Measurements from ENCODE around the gene MOBP.

The MOBP gene

GRCh38 chr3:39494781-39495180 is 27.3 kb downstream of the MOBP start:
- Histone ChIP-seq H3K27ac (ENCODE audit: low read depth, low read length) (no peak overlapping the region), H2AFZ (ENCODE audit: low read length, unreplicated experiment) (no peak overlapping the region), H3K79me2 (ENCODE audit: control insufficient read depth, insufficient read depth, low read length, unreplicated experiment) (no peaks in the 10 kb centered on the region), H3K4me1 (ENCODE audit: control insufficient read depth, insufficient read depth, low read length, unreplicated experiment) (no peaks in the 10 kb centered on the region), H3K4me3 (ENCODE audit: low read depth, low read length) (no peak overlapping the region), H3K36me3 (ENCODE audit: insufficient read depth, low read length) (no peaks in the 10 kb centered on the region), H3K27me3 (ENCODE audit: insufficient read depth, low read length) (peaks cover 52% of the 10 kb centered on the region)

GRCh38 chr3:39497753-39498152 is 30.3 kb downstream of the MOBP start:
- Histone ChIP-seq H3K27ac (ENCODE audit: low read depth, low read length) (no peak overlapping the region), H2AFZ (ENCODE audit: low read length, unreplicated experiment) (peak overlapping the region; percentile 58), H3K36me3 (ENCODE audit: insufficient read depth, low read length) (no peaks in the 10 kb centered on the region), H3K79me2 (ENCODE audit: control insufficient read depth, insufficient read depth, low read length, unreplicated experiment) (no peaks in the 10 kb centered on the region), H3K4me3 (ENCODE audit: low read depth, low read length) (peak overlapping the region; percentile 66; the same call in 1 of the 2 replicates), H3K27me3 (ENCODE audit: insufficient read depth, low read length) (peaks cover 57% of the 10 kb centered on the region), H3K4me1 (ENCODE audit: control insufficient read depth, insufficient read depth, low read length, unreplicated experiment) (no peaks in the 10 kb centered on the region)

- Histone ChIP-seq H3K4me3 (ENCODE audit: low read depth, low read length) (no peak overlapping the region), H3K27me3 (ENCODE audit: insufficient read depth, low read length) (peaks cover 50% of the 10 kb centered on the region), H2AFZ (ENCODE audit: low read length, unreplicated experiment) (no peak overlapping the region), H3K79me2 (ENCODE audit: control insufficient read depth, insufficient read depth, low read length, unreplicated experiment) (no peaks in the 10 kb centered on the region), H3K4me1 (ENCODE audit: control insufficient read depth, insufficient read depth, low read length, unreplicated experiment) (no peaks in the 10 kb centered on the region), H3K27ac (ENCODE audit: low read depth, low read length) (no peak overlapping the region), H3K36me3 (ENCODE audit: insufficient read depth, low read length) (no peaks in the 10 kb centered on the region)
Measured at GRCh38 chr3:39499651-39500273, 32.3 kb downstream of the MOBP start.

- no peak overlapping the region for H2AFZ ChIP-seq (ENCODE audit: low read length, unreplicated experiment)
- no peaks in the 10 kb centered on the region for H3K36me3 ChIP-seq (ENCODE audit: insufficient read depth, low read length)
- no peaks in the 10 kb centered on the region for H3K4me1 ChIP-seq (ENCODE audit: control insufficient read depth, insufficient read depth, low read length, unreplicated experiment)
- H3K4me3 ChIP-seq (ENCODE audit: low read depth, low read length) = no peak overlapping the region
- H3K27ac ChIP-seq (ENCODE audit: low read depth, low read length) = no peak overlapping the region
- peaks cover 58% of the 10 kb centered on the region for H3K27me3 ChIP-seq (ENCODE audit: insufficient read depth, low read length)
- no peaks in the 10 kb centered on the region for H3K79me2 ChIP-seq (ENCODE audit: control insufficient read depth, insufficient read depth, low read length, unreplicated experiment)
Measured at GRCh38 chr3:39501059-39501458, 33.6 kb downstream of the MOBP start.

GRCh38 chr3:39501968-39502837 is 34.7 kb downstream of the MOBP start:
- Histone ChIP-seq H3K27me3 (ENCODE audit: insufficient read depth, low read length) (peaks cover 58% of the 10 kb centered on the region), H3K79me2 (ENCODE audit: control insufficient read depth, insufficient read depth, low read length, unreplicated experiment) (no peaks in the 10 kb centered on the region), H3K4me3 (ENCODE audit: low read depth, low read length) (no peak overlapping the region), H2AFZ (ENCODE audit: low read length, unreplicated experiment) (no peak overlapping the region), H3K27ac (ENCODE audit: low read depth, low read length) (no peak overlapping the region), H3K36me3 (ENCODE audit: insufficient read depth, low read length) (no peaks in the 10 kb centered on the region), H3K4me1 (ENCODE audit: control insufficient read depth, insufficient read depth, low read length, unreplicated experiment) (no peaks in the 10 kb centered on the region)

- Histone ChIP-seq H3K36me3 (ENCODE audit: insufficient read depth, low read length) (no peaks in the 10 kb centered on the region), H3K27me3 (ENCODE audit: insufficient read depth, low read length) (peaks cover 58% of the 10 kb centered on the region), H3K27ac (ENCODE audit: low read depth, low read length) (no peak overlapping the region), H2AFZ (ENCODE audit: low read length, unreplicated experiment) (no peak overlapping the region), H3K79me2 (ENCODE audit: control insufficient read depth, insufficient read depth, low read length, unreplicated experiment) (no peaks in the 10 kb centered on the region), H3K4me1 (ENCODE audit: control insufficient read depth, insufficient read depth, low read length, unreplicated experiment) (no peaks in the 10 kb centered on the region), H3K4me3 (ENCODE audit: low read depth, low read length) (no peak overlapping the region)
Measured at GRCh38 chr3:39502838-39503145, 35.3 kb downstream of the MOBP start.

GRCh38 chr3:39505866-39506742 is 38.6 kb downstream of the MOBP start:
- H3K27ac ChIP-seq (ENCODE audit: low read depth, low read length) = no peak overlapping the region
- H2AFZ ChIP-seq (ENCODE audit: low read length, unreplicated experiment) = no peak overlapping the region
- H3K4me1 ChIP-seq (ENCODE audit: control insufficient read depth, insufficient read depth, low read length, unreplicated experiment) = no peaks in the 10 kb centered on the region
- H3K4me3 ChIP-seq (ENCODE audit: low read depth, low read length) = no peak overlapping the region
- no peaks in the 10 kb centered on the region for H3K36me3 ChIP-seq (ENCODE audit: insufficient read depth, low read length)
- H3K79me2 ChIP-seq (ENCODE audit: control insufficient read depth, insufficient read depth, low read length, unreplicated experiment) = no peaks in the 10 kb centered on the region
- peaks cover 34% of the 10 kb centered on the region for H3K27me3 ChIP-seq (ENCODE audit: insufficient read depth, low read length)

GRCh38 chr3:39506863-39507262 is 39.4 kb downstream of the MOBP start:
- no peaks in the 10 kb centered on the region for H3K79me2 ChIP-seq (ENCODE audit: control insufficient read depth, insufficient read depth, low read length, unreplicated experiment)
- H3K36me3 ChIP-seq (ENCODE audit: insufficient read depth, low read length) = no peaks in the 10 kb centered on the region
- no peak overlapping the region for H3K27ac ChIP-seq (ENCODE audit: low read depth, low read length)
- no peaks in the 10 kb centered on the region for H3K4me1 ChIP-seq (ENCODE audit: control insufficient read depth, insufficient read depth, low read length, unreplicated experiment)
- H3K27me3 ChIP-seq (ENCODE audit: insufficient read depth, low read length) = peaks cover 27% of the 10 kb centered on the region
- no peak overlapping the region for H2AFZ ChIP-seq (ENCODE audit: low read length, unreplicated experiment)
- no peak overlapping the region for H3K4me3 ChIP-seq (ENCODE audit: low read depth, low read length)

- Histone ChIP-seq H3K36me3 (ENCODE audit: insufficient read depth, low read length) (no peaks in the 10 kb centered on the region), H3K4me1 (ENCODE audit: control insufficient read depth, insufficient read depth, low read length, unreplicated experiment) (no peaks in the 10 kb centered on the region), H3K27me3 (ENCODE audit: insufficient read depth, low read length) (peaks cover 52% of the 10 kb centered on the region), H2AFZ (ENCODE audit: low read length, unreplicated experiment) (no peak overlapping the region), H3K27ac (ENCODE audit: low read depth, low read length) (no peak overlapping the region), H3K79me2 (ENCODE audit: control insufficient read depth, insufficient read depth, low read length, unreplicated experiment) (no peaks in the 10 kb centered on the region), H3K4me3 (ENCODE audit: low read depth, low read length) (no peak overlapping the region)
Measured at GRCh38 chr3:39513791-39514369, 46.4 kb downstream of the MOBP start.

GRCh38 chr3:39515681-39516441 is 48.4 kb downstream of the MOBP start:
- no peak overlapping the region for H3K27ac ChIP-seq (ENCODE audit: low read depth, low read length)
- peaks cover 71% of the 10 kb centered on the region for H3K27me3 ChIP-seq (ENCODE audit: insufficient read depth, low read length)
- no peaks in the 10 kb centered on the region for H3K79me2 ChIP-seq (ENCODE audit: control insufficient read depth, insufficient read depth, low read length, unreplicated experiment)
- no peak overlapping the region for H3K4me3 ChIP-seq (ENCODE audit: low read depth, low read length)
- H3K4me1 ChIP-seq (ENCODE audit: control insufficient read depth, insufficient read depth, low read length, unreplicated experiment) = no peaks in the 10 kb centered on the region
- H3K36me3 ChIP-seq (ENCODE audit: insufficient read depth, low read length) = no peaks in the 10 kb centered on the region
- H2AFZ ChIP-seq (ENCODE audit: low read length, unreplicated experiment) = no peak overlapping the region
